ENCODE data around the gene TADA2A. TPM values are rescaled to one million over a fixed set of nuclear protein-coding genes. Genes with fewer than 3 reads are reported as not detected.
A peak's percentile ranks its signal among the peaks of the same experiment; 100 is the strongest.

The TADA2A gene
- total and polyA plus RNA-seq, 7 experiments from 2014 or later: 7.4 to 41.3 (median 19.4) TPM

GRCh38 chr17:37361543-37361942 is 45.1 kb upstream of the TADA2A start:
- no peak overlapping the region for H3K27ac Mint-ChIP-seq
- CTCF ChIA-PET: interaction anchor here (0.6 kb wide), 1 partner anchor 439 kb away, joined by 3 read pairs; no protein-coding TSS in a partner anchor

GRCh38 chr17:37365589-37365988 is 41.1 kb upstream of the TADA2A start:
- Histone ChIP-seq H3K36me3 (ENCODE audit: control insufficient read depth in 2 of 3, insufficient read depth in 3 of 3, low read length in 3 of 3) (no peaks in the 10 kb centered on the region), H3K4me1 (ENCODE audit: control insufficient read depth in 2 of 2, insufficient read depth in 2 of 2, low read length in 2 of 2) (no peaks in the 10 kb centered on the region), H3K4me3 (ENCODE audit: low read length) (no peak overlapping the region), H3K27ac (ENCODE audit: low read depth, low read length) (no peak overlapping the region), H3K27me3 (ENCODE audit: control insufficient read depth in 2 of 2, insufficient read depth in 2 of 2, low read length in 2 of 2) (no peaks in the 10 kb centered on the region), H3K9me3 (ENCODE audit: control insufficient read depth in 2 of 3, low read length in 3 of 3) (no peaks in the 10 kb centered on the region)
- CTCF ChIA-PET: no interaction called here
- Mint-ChIP-seq H3K36me3 (no peaks in the 10 kb centered on the region), H3K4me1 (no peaks in the 10 kb centered on the region), H3K27ac (no peak overlapping the region), H3K9me3 (no peaks in the 10 kb centered on the region), H3K4me3 (no peak overlapping the region), H3K27me3 (no peaks in the 10 kb centered on the region)
- POLR2A ChIA-PET: no interaction called here
- intact Hi-C loops (cut with micrococcal nuclease): loop anchor here in 1 of 2 donors (5.0 kb wide), 1 partner anchor 753 kb away; no protein-coding TSS in a partner anchor
- DNase-seq: no peak
- no peak for ATAC-seq

More at GRCh38 chr17:37361543-37361942, 45.1 kb upstream of the TADA2A start:
- Histone ChIP-seq H3K4me3 (ENCODE audit: low read length) (no peak overlapping the region), H3K27me3 (ENCODE audit: control insufficient read depth in 2 of 2, insufficient read depth in 2 of 2, low read length in 2 of 2) (no peaks in the 10 kb centered on the region), H3K4me1 (ENCODE audit: control insufficient read depth in 2 of 2, insufficient read depth in 2 of 2, low read length in 2 of 2) (peaks cover 6 to 14% of the 10 kb centered on the region in 2 donors), H3K9me3 (ENCODE audit: control insufficient read depth in 2 of 3, low read length in 3 of 3) (no peaks in the 10 kb centered on the region), H3K36me3 (ENCODE audit: control insufficient read depth in 2 of 3, insufficient read depth in 3 of 3, low read length in 3 of 3) (no peaks in the 10 kb centered on the region), H3K27ac (ENCODE audit: low read depth, low read length) (no peak overlapping the region)
- ATAC-seq (no peak), DNase-seq (no peak)
- no peak overlapping the region for H3K4me3 Mint-ChIP-seq
- H3K36me3 Mint-ChIP-seq: no peaks in the 10 kb centered on the region
- no peaks in the 10 kb centered on the region for H3K9me3 Mint-ChIP-seq
- intact Hi-C loops (cut with micrococcal nuclease): no loop called here
- H3K27me3 Mint-ChIP-seq: no peaks in the 10 kb centered on the region
- POLR2A ChIA-PET: no interaction called here
- peaks cover 11 to 24% (median 23%) of the 10 kb centered on the region in 7 donors for H3K4me1 Mint-ChIP-seq

- no peaks in the 10 kb centered on the region for H3K9me3 ChIP-seq (ENCODE audit: control insufficient read depth in 2 of 3, low read length in 3 of 3)
- no peaks in the 10 kb centered on the region for H3K4me1 ChIP-seq (ENCODE audit: control insufficient read depth in 2 of 2, insufficient read depth in 2 of 2, low read length in 2 of 2)
- no peak for ATAC-seq
- Mint-ChIP-seq H3K27me3 (no peaks in the 10 kb centered on the region), H3K4me1 (peaks cover 0 to 6% (median 3%) of the 10 kb centered on the region in 7 donors), H3K36me3 (no peaks in the 10 kb centered on the region), H3K27ac (no peak overlapping the region), H3K9me3 (no peaks in the 10 kb centered on the region), H3K4me3 (no peak overlapping the region)
- H3K27me3 ChIP-seq (ENCODE audit: control insufficient read depth in 2 of 2, insufficient read depth in 2 of 2, low read length in 2 of 2): no peaks in the 10 kb centered on the region
- no peak overlapping the region for H3K27ac ChIP-seq (ENCODE audit: low read depth, low read length)
- DNase-seq: no peak
- POLR2A ChIA-PET: no interaction called here
- H3K36me3 ChIP-seq (ENCODE audit: control insufficient read depth in 2 of 3, insufficient read depth in 3 of 3, low read length in 3 of 3): no peaks in the 10 kb centered on the region
- CTCF ChIA-PET: no interaction called here
- intact Hi-C loops (cut with micrococcal nuclease): loop anchor here in 1 of 2 donors (5.0 kb wide), 1 partner anchor 756 kb away; no protein-coding TSS in a partner anchor
- H3K4me3 ChIP-seq (ENCODE audit: low read length): no peak overlapping the region
These were observed 38.1 kb upstream of the TADA2A start for GRCh38 chr17:37368577-37368976.

GRCh38 chr17:37373530-37374159 is 33.0 kb upstream of the TADA2A start:
- Histone ChIP-seq H3K4me1 (ENCODE audit: control insufficient read depth in 2 of 2, insufficient read depth in 2 of 2, low read length in 2 of 2) (no peaks in the 10 kb centered on the region), H3K9me3 (ENCODE audit: control insufficient read depth in 2 of 3, low read length in 3 of 3) (no peaks in the 10 kb centered on the region), H3K4me3 (ENCODE audit: low read length) (no peak overlapping the region), H3K27me3 (ENCODE audit: control insufficient read depth in 2 of 2, insufficient read depth in 2 of 2, low read length in 2 of 2) (no peaks in the 10 kb centered on the region), H3K27ac (ENCODE audit: low read depth, low read length) (no peak overlapping the region), H3K36me3 (ENCODE audit: control insufficient read depth in 2 of 3, insufficient read depth in 3 of 3, low read length in 3 of 3) (no peaks in the 10 kb centered on the region)
- Mint-ChIP-seq H3K36me3 (peaks cover 0 to 2% (median 0%) of the 10 kb centered on the region in 5 donors), H3K4me1 (peaks cover 0 to 8% (median 5%) of the 10 kb centered on the region in 7 donors), H3K27me3 (no peaks in the 10 kb centered on the region), H3K9me3 (no peaks in the 10 kb centered on the region), H3K27ac (peak overlapping the region in 2 of 9 donors; percentile 2 to 69), H3K4me3 (no peak overlapping the region)
- intact Hi-C loops (cut with micrococcal nuclease): loop anchor here (1.0 to 2.0 kb wide), 6 partner anchors 14 to 770 kb away; partner anchors contain the start of genes ACACA (in 1 of the 2) and TADA2A (in 1 of the 2)
- DNase-seq (peak in 8 of 9 donors; percentile 41 to 71 (median 63)), ATAC-seq (peak; percentile 99)
- CTCF ChIA-PET: interaction anchor here (0.6 to 1.9 kb wide), 10 partner anchors 9 to 771 kb away, joined by 3 to 13 read pairs (median 3); partner anchors contain the start of gene DUSP14
- POLR2A ChIA-PET: interaction anchor here (1.0 to 2.0 kb wide), 2 partner anchors 24 to 32 kb away, joined by 4 to 5 read pairs; no protein-coding TSS in a partner anchor

- no peaks in the 10 kb centered on the region for H3K36me3 ChIP-seq (ENCODE audit: control insufficient read depth in 2 of 3, insufficient read depth in 3 of 3, low read length in 3 of 3)
- no peaks in the 10 kb centered on the region for H3K27me3 ChIP-seq (ENCODE audit: control insufficient read depth in 2 of 2, insufficient read depth in 2 of 2, low read length in 2 of 2)
- Mint-ChIP-seq H3K36me3 (peaks cover 0 to 2% (median 0%) of the 10 kb centered on the region in 5 donors), H3K4me3 (no peak within 1 kb of the TSS), H3K9me3 (no peaks in the 10 kb centered on the region), H3K27ac (no peak within 1 kb of the TSS), H3K4me1 (peaks cover 0 to 8% (median 5%) of the 10 kb centered on the region in 7 donors), H3K27me3 (no peaks in the 10 kb centered on the region)
- intact Hi-C loops (cut with micrococcal nuclease): no loop called here
- no peak within 1 kb of the TSS for H3K27ac ChIP-seq (ENCODE audit: low read depth, low read length)
- POLR2A ChIA-PET: no interaction called here
- CTCF ChIA-PET: interaction anchor here (0.6 to 1.4 kb wide), 4 partner anchors 22 to 273 kb away, joined by 3 to 5 read pairs (median 3); no protein-coding TSS in a partner anchor
- H3K9me3 ChIP-seq (ENCODE audit: control insufficient read depth in 2 of 3, low read length in 3 of 3): no peaks in the 10 kb centered on the region
- ATAC-seq (no peak), DNase-seq (no peak)
- H3K4me3 ChIP-seq (ENCODE audit: low read length): no peak within 1 kb of the TSS
- H3K4me1 ChIP-seq (ENCODE audit: control insufficient read depth in 2 of 2, insufficient read depth in 2 of 2, low read length in 2 of 2): no peaks in the 10 kb centered on the region
These were observed 31.0 kb upstream of the TADA2A start, which contains the start of gene C17orf78 for GRCh38 chr17:37375706-37376105. C17orf78 (plus strand) TSS chr17:37375985; CDS start chr17:37376093, 108 bp downstream.

- intact Hi-C loops (cut with micrococcal nuclease): no loop called here
- H3K27me3 ChIP-seq (ENCODE audit: control insufficient read depth in 2 of 2, insufficient read depth in 2 of 2, low read length in 2 of 2): no peaks in the 10 kb centered on the region
- Mint-ChIP-seq H3K4me3 (no peak overlapping the region), H3K4me1 (peaks cover 0 to 2% (median 0%) of the 10 kb centered on the region in 7 donors), H3K36me3 (peaks cover 0 to 2% (median 0%) of the 10 kb centered on the region in 5 donors), H3K27ac (no peak overlapping the region), H3K27me3 (no peaks in the 10 kb centered on the region), H3K9me3 (no peaks in the 10 kb centered on the region)
- no peaks in the 10 kb centered on the region for H3K4me1 ChIP-seq (ENCODE audit: control insufficient read depth in 2 of 2, insufficient read depth in 2 of 2, low read length in 2 of 2)
- H3K9me3 ChIP-seq (ENCODE audit: control insufficient read depth in 2 of 3, low read length in 3 of 3): no peaks in the 10 kb centered on the region
- no peak overlapping the region for H3K27ac ChIP-seq (ENCODE audit: low read depth, low read length)
- H3K36me3 ChIP-seq (ENCODE audit: control insufficient read depth in 2 of 3, insufficient read depth in 3 of 3, low read length in 3 of 3): no peaks in the 10 kb centered on the region
- DNase-seq (no peak), ATAC-seq (no peak)
- no peak overlapping the region for H3K4me3 ChIP-seq (ENCODE audit: low read length)
- ChIA-PET CTCF (interaction anchor here (1.6 kb wide), 1 partner anchor 9 kb away, joined by 5 read pairs; no protein-coding TSS in a partner anchor), POLR2A (interaction anchor here (0.6 kb wide), 1 partner anchor 33 kb away, joined by 9 read pairs; no protein-coding TSS in a partner anchor)
These were observed 24.6 kb upstream of the TADA2A start for GRCh38 chr17:37382056-37382455.
